Activated CD4-positive, alpha-beta T cell treated with anti-CD3 and anti-CD28 coated beads, Interleukin-2, amount 10 ng/mL, durations not matched to agents 7 days and 5 days (primary cell): ENCODE measurements around the gene OSBPL9. TPM values are rescaled to one million over a fixed set of nuclear protein-coding genes. Genes with fewer than 3 reads are reported as not detected.

Experiments used
- CTCF ChIA-PET: fragments of 350-600 bp; sonication (Branson Sonifier 250); formaldehyde crosslinking; loops from one replicate; lab custom pipeline; 2021; ENCODE audit warnings: antibody characterized with exemption; lab: Charles Lee
- POLR2A ChIA-PET: fragments of 350-600 bp; sonication (Branson Sonifier 250); formaldehyde crosslinking; loops from one replicate; lab custom pipeline; 2021; ENCODE audit warnings: antibody characterized with exemption; lab: Charles Lee
- DNase-seq: peaks from one replicate; pipeline ENCODE4 v3.0.0-alpha.2; 2020
- H3K27ac Mint-ChIP-seq: one replicate; pipeline ENCODE4 v1.8.0; 2021; ENCODE audit warnings: mild to moderate bottlenecking, moderate library complexity, mixed read lengths
- H3K27me3 Mint-ChIP-seq: one replicate; pipeline ENCODE4 v1.8.0; 2021; ENCODE audit warnings: mixed read lengths
- H3K36me3 Mint-ChIP-seq: one replicate; pipeline ENCODE4 v1.8.0; 2021; ENCODE audit warnings: low read depth, mixed read lengths
- H3K4me1 Mint-ChIP-seq: one replicate; pipeline ENCODE4 v1.8.0; 2021; ENCODE audit warnings: mixed read lengths
- H3K4me3 Mint-ChIP-seq: one replicate; pipeline ENCODE4 v1.8.0; 2021; ENCODE audit warnings: mild to moderate bottlenecking, moderate library complexity, mixed read lengths
- H3K9me3 Mint-ChIP-seq: one replicate; pipeline ENCODE4 v1.8.0; 2021; ENCODE audit warnings: mixed read lengths
- total RNA-seq, 2 experiments: library from RNA; stranded (reverse); gene quantifications; one replicate each; pipeline ENCODE4 v1.2.3, GENCODE V29; 2021

The OSBPL9 gene, protein sequence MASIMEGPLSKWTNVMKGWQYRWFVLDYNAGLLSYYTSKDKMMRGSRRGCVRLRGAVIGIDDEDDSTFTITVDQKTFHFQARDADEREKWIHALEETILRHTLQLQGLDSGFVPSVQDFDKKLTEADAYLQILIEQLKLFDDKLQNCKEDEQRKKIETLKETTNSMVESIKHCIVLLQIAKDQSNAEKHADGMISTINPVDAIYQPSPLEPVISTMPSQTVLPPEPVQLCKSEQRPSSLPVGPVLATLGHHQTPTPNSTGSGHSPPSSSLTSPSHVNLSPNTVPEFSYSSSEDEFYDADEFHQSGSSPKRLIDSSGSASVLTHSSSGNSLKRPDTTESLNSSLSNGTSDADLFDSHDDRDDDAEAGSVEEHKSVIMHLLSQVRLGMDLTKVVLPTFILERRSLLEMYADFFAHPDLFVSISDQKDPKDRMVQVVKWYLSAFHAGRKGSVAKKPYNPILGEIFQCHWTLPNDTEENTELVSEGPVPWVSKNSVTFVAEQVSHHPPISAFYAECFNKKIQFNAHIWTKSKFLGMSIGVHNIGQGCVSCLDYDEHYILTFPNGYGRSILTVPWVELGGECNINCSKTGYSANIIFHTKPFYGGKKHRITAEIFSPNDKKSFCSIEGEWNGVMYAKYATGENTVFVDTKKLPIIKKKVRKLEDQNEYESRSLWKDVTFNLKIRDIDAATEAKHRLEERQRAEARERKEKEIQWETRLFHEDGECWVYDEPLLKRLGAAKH
- total RNA-seq, result 10 to 100 TPM; 44.0 to 46.7 TPM

DNA sequence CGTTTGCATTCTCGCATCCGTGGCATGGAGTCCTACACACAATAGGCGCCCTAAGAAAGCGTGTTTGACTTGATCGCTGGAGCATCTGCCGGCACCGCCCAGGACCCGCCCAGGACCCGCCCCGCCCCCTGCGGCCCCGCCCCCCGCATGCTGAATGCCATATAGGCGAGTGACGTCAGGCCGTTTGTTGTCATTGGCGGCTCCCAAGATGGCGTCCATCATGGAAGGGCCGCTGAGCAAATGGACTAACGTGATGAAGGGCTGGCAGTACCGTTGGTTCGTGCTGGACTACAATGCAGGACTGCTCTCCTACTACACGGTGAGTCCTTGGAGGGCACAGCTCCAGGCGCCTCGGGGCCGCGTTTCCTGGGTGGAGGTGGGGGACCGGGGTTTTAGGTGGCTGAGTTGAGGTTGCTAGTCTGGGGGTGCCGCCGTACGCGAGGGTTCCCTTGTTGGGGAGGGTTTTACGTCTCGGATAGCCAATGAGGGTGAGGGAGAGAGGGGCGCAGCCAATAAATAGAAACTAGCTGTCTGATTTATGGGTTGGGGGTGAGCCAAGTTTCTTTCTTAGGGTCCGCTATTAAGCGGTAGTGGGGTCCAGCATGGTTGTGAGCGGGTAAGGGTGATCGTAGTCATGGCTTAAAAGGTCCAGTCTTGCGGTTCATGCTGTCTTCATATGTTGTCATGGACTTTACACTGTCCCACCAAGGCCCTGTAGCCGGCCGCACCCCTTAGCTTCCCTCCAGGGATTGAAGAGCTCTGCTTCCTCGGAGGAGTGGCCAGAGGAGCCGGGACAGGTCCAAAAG is at the start of gene OSBPL9:
Gene OSBPL9 (plus strand): TSS at position 190 of the 806 bp plus-strand sequence. CDS start 19 bp downstream, at position 209.
- ChIA-PET POLR2A (no interaction called here), CTCF (interaction anchor here (0.6 to 1.1 kb wide), 3 partner anchors 16 to 419 kb away, joined by 3 to 5 read pairs (median 4); no protein-coding TSS in a partner anchor)
- DNase-seq, result peak; percentile 92
- H3K36me3 Mint-ChIP-seq, result peaks cover 3% of the 10 kb centered on the region
- no peaks in the 10 kb centered on the region for H3K9me3 Mint-ChIP-seq
- H3K4me3 Mint-ChIP-seq, result peak within 1 kb of the TSS; percentile 99
- peak within 1 kb of the TSS; percentile 98 for H3K27ac Mint-ChIP-seq
- peaks cover 7% of the 10 kb centered on the region for H3K27me3 Mint-ChIP-seq
- H3K4me1 Mint-ChIP-seq, result peaks cover 22% of the 10 kb centered on the region

DNA sequence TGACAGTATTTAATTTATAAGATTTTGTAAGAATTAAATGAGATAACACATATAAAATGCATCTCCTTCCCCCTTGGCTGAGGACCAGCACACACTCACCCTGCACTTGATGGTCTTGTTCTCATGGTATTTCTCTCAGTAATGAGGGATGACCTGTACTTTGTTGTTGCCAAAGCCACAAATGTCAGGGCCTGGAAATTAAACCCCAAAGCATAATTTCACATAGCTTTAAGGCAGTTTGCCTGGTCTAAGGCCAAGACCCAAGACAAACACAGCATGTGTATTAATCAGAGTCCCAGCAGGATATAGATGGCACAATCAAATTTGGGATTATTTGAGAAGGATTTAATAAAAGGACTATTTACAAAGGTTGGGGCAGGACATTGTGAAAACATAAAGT is 49.2 kb upstream of the OSBPL9 start:
- ChIA-PET CTCF (no interaction called here), POLR2A (no interaction called here)
- H3K27me3 Mint-ChIP-seq, result no peaks in the 10 kb centered on the region
- DNase-seq, result no peak
- H3K27ac Mint-ChIP-seq, result peak overlapping the region; percentile 32
- no peaks in the 10 kb centered on the region for H3K9me3 Mint-ChIP-seq
- no peak overlapping the region for H3K4me3 Mint-ChIP-seq
- peaks cover 48% of the 10 kb centered on the region for H3K4me1 Mint-ChIP-seq
- no peaks in the 10 kb centered on the region for H3K36me3 Mint-ChIP-seq

DNA sequence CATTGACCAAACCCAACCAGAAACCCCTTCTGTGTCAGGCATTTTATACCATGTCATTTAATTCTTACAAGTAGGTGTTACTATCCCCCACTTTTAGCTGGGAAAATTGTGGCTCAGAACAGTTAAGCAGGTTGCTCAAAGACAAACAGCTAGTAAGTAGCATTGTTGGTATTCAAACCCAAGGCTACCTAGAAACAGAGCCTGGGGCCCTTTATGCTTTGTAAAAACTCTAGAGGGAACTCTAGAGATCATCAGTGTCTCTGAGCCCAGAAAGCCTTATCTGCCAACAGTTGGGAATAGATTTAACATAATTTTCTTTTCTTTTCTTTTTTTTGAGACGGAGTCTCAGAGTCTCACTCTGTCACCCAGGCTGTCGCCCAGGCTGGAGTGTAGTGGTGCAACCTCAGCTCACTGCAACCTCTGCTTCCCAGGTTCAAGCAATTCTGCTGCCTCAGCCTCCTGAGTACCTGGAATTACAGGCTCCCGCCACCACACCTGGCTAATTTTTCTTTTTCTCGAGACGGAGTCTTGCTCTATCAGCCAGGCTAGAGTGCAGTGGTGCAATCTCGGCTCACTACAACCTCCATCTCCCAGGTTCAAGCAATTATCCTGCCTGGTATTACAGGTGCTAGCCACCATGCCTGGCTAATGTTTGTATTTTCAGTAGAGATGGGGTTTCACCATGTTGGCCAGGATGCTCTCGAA is 48.5 kb upstream of the OSBPL9 start:
- Mint-ChIP-seq H3K4me1 (peaks cover 48% of the 10 kb centered on the region), H3K4me3 (no peak overlapping the region), H3K9me3 (no peaks in the 10 kb centered on the region), H3K27me3 (no peaks in the 10 kb centered on the region), H3K27ac (peak overlapping the region; percentile 92), H3K36me3 (no peaks in the 10 kb centered on the region)
- CTCF ChIA-PET, result no interaction called here
- POLR2A ChIA-PET, result no interaction called here
- DNase-seq, result no peak

DNA sequence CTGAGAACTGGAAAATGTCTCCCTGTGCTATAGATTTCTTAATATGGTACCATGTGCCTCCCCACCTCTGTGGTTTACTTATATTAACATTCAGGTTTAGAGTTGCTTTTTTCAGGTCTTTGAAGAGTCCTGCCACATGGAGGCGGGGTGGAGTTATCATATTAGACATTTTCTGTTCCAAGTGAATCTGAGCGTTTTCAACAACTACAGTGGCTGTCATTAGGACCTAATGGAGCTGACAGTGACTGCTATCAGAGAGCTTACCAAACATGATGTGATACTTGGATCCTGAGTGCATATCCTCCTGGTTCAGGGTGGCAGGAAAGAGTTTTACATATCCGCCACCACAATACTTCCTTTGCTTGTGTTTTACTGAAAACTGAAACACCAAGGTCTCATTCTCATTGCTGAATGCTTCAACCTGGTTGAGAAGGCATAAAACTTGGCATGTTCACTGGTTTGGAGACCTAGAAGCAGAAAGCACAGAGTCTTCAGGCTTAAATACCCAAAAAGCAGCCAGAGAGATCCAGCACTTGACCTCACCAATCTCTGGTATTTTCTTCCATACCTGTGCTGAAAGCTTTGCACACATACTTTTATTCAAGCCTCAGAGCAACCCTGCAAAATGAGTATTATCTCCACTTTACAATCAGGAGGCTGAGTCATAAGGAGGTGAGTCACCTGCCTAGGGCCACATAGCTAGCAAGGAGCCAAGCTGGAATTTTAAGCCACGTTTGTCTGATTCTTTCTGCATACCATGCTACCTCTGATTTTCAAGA is 47.4 kb upstream of the OSBPL9 start:
- Mint-ChIP-seq H3K4me3 (peak overlapping the region; percentile 37), H3K27ac (peak overlapping the region; percentile 92), H3K36me3 (no peaks in the 10 kb centered on the region), H3K9me3 (no peaks in the 10 kb centered on the region), H3K4me1 (peaks cover 37% of the 10 kb centered on the region), H3K27me3 (no peaks in the 10 kb centered on the region)
- ChIA-PET POLR2A (no interaction called here), CTCF (interaction anchor here (0.6 to 1.5 kb wide), 3 partner anchors 11 to 189 kb away, joined by 3 to 4 read pairs (median 3); no protein-coding TSS in a partner anchor)
- peak; percentile 44 for DNase-seq

DNA sequence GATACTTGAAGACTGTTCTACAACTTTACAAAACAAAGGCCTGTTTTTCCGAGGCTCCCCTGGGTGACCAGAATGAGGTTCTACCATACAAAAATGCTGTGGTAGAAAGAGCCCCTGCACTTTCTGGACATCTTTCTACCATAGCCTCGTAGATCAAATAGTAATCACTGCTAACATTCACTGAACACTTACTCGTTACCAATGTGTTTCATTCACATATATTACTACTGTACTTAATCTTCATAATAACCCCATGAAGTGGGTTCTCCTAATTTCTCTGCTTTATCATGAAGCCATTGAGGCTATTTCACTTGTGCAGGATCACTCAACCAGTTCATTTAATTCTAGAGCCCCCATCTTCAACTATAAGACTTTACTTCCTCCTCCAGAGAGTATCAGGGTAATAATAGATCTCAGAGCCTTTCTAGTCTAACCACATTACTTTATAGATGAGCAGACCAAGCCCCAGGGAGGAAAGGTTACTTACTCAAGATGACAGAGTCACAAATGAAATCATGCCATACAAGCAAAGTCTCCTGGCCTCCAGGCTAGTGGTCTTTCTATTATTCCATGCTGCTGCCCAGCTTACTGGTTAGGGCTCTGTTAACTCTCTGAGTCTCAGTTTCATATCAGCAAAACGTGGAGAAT is 46.7 kb upstream of the OSBPL9 start:
- H3K4me3 Mint-ChIP-seq, result peak overlapping the region; percentile 37
- H3K27me3 Mint-ChIP-seq, result no peaks in the 10 kb centered on the region

DNA sequence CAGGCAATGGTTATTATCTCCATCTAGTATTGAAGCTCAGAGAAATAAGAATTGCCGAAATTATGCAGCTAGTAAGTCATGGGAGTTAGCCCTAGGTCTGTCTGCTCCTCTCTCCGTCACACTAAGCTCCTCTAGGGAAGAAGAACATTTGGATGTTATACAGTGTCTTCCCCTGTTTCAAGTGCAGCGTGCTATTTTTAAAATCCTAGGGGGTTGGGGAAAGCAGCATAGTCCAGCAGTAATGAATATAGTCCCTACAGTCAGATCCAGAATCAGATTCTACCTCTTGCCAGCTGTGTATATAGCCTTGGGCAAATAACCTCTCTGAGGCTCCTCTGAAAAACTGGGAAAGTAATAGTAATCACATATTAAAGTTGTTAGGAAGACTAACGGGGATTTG is 44.5 kb upstream of the OSBPL9 start:
- CTCF ChIA-PET, result interaction anchor here (0.6 to 1.5 kb wide), 3 partner anchors 12 to 197 kb away, joined by 3 to 5 read pairs (median 3); no protein-coding TSS in a partner anchor
- no peak for DNase-seq
- POLR2A ChIA-PET, result no interaction called here
- H3K4me1 Mint-ChIP-seq, result peaks cover 62% of the 10 kb centered on the region
- H3K9me3 Mint-ChIP-seq, result peaks cover 5% of the 10 kb centered on the region
- H3K36me3 Mint-ChIP-seq, result peaks cover 8% of the 10 kb centered on the region
- H3K27ac Mint-ChIP-seq, result no peak overlapping the region
- H3K4me3 Mint-ChIP-seq, result no peak overlapping the region
- no peaks in the 10 kb centered on the region for H3K27me3 Mint-ChIP-seq

More for the DNA sequence above, 46.7 kb upstream of the OSBPL9 start:
- H3K9me3 Mint-ChIP-seq, result no peaks in the 10 kb centered on the region
- H3K36me3 Mint-ChIP-seq, result no peaks in the 10 kb centered on the region
- DNase-seq, result no peak
- peaks cover 40% of the 10 kb centered on the region for H3K4me1 Mint-ChIP-seq
- ChIA-PET POLR2A (no interaction called here), CTCF (interaction anchor here (1.2 to 1.5 kb wide), 2 partner anchors 12 to 13 kb away, joined by 3 to 4 read pairs; no protein-coding TSS in a partner anchor)
- H3K27ac Mint-ChIP-seq, result peak overlapping the region; percentile 92

DNA sequence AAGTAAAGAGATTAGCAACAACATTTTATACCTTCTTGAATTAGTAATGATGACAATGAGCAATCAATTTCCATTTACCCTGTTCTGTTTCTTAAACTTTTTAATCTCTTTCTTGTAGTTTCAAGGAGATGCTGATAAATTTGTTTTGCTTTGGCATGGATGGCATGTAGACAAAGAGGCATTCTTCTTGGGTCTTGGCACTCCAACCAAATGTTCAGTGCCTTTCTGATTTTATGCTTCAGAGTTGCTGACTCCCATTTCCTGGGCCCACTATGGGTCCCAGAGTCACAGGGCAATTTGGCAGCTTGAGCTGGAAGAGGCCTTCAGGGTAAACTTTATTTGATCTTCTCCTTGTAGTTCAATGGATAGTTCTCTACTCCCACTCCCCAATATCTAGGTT is 42.1 kb upstream of the OSBPL9 start:
- Mint-ChIP-seq H3K4me1 (peaks cover 51% of the 10 kb centered on the region), H3K27me3 (no peaks in the 10 kb centered on the region), H3K4me3 (no peak overlapping the region), H3K27ac (no peak overlapping the region), H3K36me3 (peaks cover 8% of the 10 kb centered on the region), H3K9me3 (peaks cover 7% of the 10 kb centered on the region)
- DNase-seq, result no peak
- POLR2A ChIA-PET, result no interaction called here
- CTCF ChIA-PET, result interaction anchor here (0.7 to 1.5 kb wide), 4 partner anchors 9 to 202 kb away, joined by 3 to 6 read pairs (median 3); no protein-coding TSS in a partner anchor

DNA sequence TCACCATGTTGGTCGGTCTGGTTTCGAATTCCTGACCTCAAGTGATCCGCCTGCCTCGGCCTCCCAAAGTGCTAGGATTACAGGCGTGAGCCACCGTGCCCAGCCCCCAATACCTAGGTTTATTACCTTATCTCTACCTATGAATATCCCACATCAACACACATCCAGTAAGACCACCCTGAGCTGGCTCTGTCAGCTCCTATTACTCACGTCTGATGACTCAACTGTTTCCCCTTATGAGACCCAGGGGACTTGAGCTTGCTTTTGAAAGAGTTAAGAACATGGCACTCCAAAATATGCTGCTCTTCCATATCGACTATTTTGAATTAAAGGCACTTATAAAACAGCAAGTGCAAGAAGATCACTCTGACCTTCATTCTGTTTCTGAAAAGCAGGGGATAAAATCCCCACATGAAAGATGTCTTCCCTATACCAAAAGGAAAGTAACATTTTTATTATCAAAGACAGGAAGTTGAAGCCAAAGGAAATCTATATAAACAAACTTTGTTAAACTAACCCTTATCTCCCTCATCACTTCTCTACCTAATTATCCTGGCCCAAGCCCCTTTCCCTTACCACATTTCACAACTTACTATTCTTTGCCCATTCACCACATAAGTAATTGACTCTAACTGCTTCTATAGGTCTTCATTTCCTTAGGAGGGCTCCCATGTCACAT is 41.3 kb upstream of the OSBPL9 start:
- H3K27me3 Mint-ChIP-seq, result no peaks in the 10 kb centered on the region
- H3K36me3 Mint-ChIP-seq, result peaks cover 8% of the 10 kb centered on the region
- peaks cover 44% of the 10 kb centered on the region for H3K4me1 Mint-ChIP-seq
- peaks cover 7% of the 10 kb centered on the region for H3K9me3 Mint-ChIP-seq
- no peak overlapping the region for H3K4me3 Mint-ChIP-seq
- peak overlapping the region; percentile 65 for H3K27ac Mint-ChIP-seq
- no peak for DNase-seq
- ChIA-PET POLR2A (no interaction called here), CTCF (interaction anchor here (0.7 to 1.5 kb wide), 2 partner anchors 10 to 203 kb away, joined by 3 to 6 read pairs; no protein-coding TSS in a partner anchor)

DNA sequence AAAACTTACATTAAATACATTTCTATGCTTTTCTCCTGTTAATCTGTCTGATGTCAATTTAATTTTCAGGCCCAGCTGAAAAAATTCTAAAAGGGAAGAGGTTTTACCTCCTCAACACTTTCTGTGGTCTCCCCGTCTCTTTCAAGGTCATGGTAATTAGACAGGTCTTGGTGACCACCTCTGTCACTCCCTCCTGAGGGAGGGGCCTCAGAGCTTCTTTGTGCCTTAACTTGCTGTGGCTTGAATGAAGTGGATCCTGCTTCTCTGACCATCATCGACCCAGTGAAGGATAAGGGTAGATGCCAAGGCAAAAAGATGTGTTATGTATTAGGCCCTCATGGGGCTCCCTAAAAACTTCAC is 40.8 kb upstream of the OSBPL9 start:
- H3K36me3 Mint-ChIP-seq, result peaks cover 8% of the 10 kb centered on the region
- H3K4me1 Mint-ChIP-seq, result peaks cover 39% of the 10 kb centered on the region
- no peaks in the 10 kb centered on the region for H3K27me3 Mint-ChIP-seq
- ChIA-PET POLR2A (no interaction called here), CTCF (interaction anchor here (1.5 kb wide), 1 partner anchor 10 kb away, joined by 3 read pairs; no protein-coding TSS in a partner anchor)
- H3K9me3 Mint-ChIP-seq, result peaks cover 7% of the 10 kb centered on the region
- peak overlapping the region; percentile 65 for H3K27ac Mint-ChIP-seq
- DNase-seq, result no peak
- H3K4me3 Mint-ChIP-seq, result no peak overlapping the region

DNA sequence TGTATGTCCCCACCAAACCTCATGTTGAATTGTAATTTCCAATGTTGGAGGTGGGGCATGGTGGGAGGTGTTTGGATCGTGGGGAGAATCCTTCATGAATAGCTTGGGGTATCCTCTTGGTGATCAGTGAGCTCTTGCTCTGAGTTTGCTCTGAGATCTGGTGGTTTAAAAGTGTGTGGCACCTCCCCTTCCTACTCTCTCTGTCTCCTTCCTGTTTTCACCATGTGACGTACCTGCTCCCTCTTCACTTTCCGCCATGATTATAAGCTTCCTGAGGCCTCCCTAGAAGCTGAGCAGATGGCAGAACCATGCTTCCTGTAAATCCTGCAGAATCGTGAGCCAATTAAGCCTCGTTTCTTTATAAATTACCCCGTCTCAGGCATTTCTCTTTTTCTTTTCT is 40.0 kb upstream of the OSBPL9 start:
- DNase-seq, result no peak
- Mint-ChIP-seq H3K4me3 (no peak overlapping the region), H3K9me3 (peaks cover 7% of the 10 kb centered on the region), H3K4me1 (peaks cover 39% of the 10 kb centered on the region), H3K36me3 (peaks cover 8% of the 10 kb centered on the region), H3K27ac (no peak overlapping the region), H3K27me3 (no peaks in the 10 kb centered on the region)
- ChIA-PET POLR2A (no interaction called here), CTCF (no interaction called here)
